ENCODE data around the gene ST6GALNAC3. TPM values are rescaled to one million over a fixed set of nuclear protein-coding genes. Genes with fewer than 3 reads are reported as not detected.

ST6GALNAC3 gene
- total RNA-seq, 1 donor from 2014 or later: 11.7 TPM

DNA sequence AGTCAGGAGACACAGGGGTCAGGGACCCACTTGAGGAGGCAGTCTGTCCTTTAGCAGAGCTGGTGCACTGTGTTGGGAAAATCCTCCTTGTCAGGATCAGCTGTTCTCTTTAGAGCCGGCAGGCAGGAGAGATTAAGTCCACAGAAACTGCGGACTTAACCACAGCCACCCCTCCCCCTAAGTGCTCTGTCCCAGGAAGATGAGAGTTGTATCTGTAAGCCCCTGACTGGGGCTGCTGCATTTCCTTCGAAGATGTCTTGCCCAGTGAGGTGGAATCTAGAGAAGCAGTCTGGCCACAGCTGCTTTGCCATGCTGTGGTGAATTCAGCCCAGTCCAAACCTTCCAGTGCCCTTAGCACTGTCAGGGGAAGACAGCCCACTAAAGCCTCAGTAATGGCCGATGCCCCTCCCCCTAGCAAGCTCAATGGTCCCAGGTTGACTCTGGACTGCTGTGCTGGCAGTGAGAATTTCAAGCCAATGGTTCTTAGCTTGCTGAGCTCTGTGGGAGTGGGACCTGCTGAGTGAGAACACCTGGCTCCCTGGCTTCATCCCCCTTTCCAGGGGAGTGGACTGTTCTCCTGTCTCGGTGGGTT lies 172.8 kb downstream of the ST6GALNAC3 start:
- no peak for DNase-seq (ENCODE audit: low spot score)

DNA sequence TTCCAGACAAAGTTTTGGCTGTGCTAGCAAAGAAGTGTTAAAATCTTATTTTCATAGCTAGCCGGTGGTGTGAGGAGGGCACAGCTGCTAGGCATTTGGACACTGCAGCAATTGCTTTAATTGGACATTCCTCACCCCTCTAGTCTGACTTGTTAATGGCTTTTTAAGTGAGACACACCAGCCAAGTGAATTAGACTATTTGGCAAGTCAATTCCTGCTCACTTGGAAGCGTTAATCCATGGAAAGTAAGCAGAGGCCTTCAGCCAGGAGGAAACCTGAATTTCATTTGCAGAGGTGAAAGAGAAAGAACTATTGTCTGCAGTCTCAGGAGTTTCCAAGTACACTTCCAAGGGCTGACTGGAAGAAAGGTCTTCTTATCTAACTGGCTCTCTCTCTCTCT lies 175.7 kb downstream of the ST6GALNAC3 start:
- DNase-seq (ENCODE audit: low spot score): no peak

DNA sequence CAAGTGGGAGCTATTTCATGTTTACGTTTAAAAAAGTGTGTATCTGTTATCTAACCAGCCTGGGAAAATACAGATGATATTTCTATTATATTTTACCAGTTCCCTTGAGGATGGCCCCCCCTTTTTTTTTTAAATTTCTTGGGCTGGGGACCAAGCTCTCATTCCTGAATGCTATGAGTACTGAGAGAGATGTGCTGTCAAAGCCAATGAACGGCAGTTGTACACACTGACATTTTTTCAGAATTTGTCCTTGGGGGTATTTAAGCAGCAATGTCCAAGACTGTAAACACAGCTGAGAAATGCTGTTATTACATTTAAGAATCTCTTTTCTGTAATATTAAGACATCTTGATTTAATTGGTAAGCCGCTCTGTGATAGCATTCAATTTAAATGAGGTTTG lies 177.9 kb downstream of the ST6GALNAC3 start:
- DNase-seq (ENCODE audit: low spot score): no peak

DNA sequence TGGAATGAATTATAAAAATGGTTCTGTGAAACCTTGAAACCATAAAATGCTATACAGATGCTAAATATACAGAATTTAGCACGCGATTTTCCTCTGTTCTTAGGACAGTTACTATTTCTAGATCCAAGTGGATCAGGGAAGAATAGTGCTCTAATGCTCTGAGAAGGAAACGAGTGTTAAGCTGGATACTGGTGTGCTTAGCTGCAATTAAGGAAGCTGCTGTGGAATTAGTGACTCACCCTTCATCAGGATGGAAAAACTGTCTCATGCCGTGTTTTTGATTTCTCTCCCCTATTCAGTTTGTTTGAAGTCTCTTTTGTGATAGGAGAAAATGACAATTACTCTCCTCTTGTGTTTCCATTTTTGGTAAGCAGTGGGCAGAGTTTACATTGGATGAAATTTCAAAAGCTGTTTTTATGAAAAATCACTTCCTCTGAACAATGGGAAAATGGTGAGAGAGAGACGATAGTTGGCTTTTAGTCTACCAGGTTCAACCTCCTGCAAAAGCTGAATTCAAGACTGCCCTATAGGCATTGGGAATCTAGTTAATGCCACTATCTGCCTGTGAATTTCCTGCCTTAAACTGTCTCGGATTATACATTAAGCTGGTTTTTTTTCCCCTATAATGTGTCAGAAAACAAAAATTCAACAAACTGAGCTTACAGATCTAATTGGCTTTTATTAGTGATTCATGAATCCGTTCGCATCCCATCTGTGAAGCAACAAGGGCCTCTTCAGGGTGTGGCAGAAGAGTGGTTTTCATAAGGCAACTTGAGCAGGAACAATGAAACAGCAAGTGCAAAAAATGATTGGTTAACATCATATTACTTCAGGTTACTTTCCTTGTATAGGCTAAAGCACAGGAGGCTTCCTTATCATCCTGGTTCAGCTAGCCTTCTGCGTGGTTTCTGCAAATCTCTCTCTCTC lies 179.8 kb downstream of the ST6GALNAC3 start:
- no peak for DNase-seq (ENCODE audit: low spot score)

DNA sequence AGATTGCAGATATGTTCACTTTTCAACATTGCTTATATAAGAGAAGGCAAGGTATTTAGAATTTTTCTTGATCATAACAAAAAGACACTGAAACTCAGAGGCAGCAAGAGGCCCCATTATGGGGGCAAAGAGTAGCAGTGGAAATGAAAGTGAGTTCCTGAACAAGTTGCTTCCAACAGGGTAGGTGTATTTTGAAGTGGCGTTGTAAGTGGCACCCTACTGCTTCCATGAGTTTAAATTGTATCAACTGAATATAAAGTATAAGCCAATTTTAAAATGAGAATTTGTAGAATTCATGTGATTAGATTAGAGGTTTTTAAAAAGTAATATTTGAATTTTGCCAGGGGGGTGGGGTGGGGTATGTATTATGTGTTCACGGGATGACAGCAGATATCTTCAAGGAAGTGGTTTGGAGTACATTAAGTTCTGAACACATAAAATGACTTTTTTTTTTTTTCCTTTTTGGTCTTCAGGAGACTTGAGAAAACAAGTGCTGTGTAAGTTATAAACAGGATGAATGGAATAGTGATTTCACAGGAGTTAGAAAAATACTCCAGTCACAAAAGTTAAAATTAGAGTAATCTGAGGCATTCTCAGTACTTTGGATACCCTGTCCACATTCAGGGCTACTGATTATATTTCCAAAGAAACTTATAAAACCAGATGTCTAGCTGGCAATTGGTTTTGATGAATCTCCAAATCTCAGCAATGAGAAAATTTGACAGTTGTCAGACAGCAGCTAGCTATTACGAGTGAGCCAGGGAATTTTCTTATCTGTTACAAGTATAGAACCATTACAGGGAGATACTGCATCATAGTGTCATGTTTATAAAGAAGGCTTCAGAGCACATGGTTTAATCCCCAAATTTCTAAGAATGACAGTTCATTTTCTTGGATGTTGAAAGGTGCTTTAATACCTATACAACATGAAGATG lies 182.0 kb downstream of the ST6GALNAC3 start:
- no peak for DNase-seq (ENCODE audit: low spot score)

DNA sequence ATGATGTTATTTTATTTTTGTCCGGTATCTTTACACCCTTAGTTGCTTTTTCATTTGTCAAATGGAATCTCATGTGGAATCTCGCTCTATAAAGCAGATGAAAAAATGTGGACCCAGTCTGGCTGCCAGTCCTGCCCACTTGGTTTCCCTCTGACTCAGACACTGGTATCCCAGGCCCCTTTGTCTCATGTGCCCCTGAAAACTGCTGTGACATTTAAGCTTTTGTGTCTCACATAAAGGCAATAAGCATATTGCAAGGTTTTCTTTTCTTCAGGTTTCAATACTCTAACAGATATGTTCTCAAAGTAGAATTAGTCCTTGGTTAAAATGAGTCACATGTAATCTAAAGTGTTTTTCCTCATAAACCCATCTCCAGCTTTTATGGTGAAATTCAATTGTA lies 183.3 kb downstream of the ST6GALNAC3 start:
- DNase-seq (ENCODE audit: low spot score): no peak

DNA sequence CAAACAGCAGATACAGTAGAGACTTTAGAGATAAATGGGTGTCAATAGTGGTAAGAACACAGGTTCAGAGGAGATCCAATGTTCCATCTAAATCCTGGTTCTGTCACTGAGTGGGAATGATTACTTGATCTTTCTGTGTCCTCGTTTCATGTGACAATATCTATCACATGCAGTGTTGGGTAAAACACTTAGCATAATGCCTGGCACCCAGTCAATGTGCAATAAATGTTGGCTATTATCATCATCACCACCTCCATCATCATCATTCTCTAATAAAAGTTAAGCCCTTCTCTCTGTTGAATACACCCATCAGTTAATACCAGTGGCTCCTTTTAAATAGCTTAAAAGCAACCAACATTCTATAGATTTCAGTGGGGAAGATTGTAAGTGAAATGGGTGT lies 184.7 kb downstream of the ST6GALNAC3 start:
- no peak for DNase-seq (ENCODE audit: low spot score)

DNA sequence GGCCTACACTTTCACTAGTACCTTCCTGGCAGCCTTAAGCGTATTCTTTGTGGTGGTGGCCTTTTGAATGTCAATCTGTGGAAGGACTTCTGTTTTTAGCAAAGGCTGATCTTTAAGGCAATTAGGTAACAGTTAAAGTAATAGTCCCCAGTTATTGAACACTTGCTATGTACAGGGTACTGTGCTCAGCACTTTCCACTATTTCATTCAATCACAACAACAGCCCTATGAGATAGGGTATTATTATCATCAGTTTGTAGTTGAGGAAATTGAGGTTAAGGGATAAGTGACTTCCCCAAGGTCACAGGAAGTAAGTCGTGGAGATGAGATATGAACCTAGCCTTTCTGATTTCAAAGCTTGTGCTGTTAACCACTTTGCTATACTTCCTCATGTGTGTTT lies 185.7 kb downstream of the ST6GALNAC3 start:
- DNase-seq (ENCODE audit: low spot score): no peak

DNA sequence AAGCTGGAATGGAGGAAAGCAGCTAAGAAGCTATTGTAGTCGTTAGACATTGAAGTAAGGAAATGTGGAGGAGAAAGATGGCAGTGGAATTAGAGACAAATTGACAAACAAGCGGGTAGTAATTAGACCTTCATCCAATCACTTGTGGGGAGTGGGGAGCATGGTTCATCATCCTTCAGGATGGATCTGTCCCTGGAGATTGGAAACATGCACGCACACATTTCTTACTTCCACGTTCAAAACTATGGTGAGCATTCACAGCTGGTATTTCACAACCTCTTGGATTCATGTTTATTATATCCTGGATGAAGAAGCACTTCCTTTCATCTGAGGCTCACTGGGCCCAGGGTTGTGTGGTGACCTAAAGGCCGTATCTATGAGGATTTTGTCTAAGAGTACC lies 188.1 kb downstream of the ST6GALNAC3 start:
- DNase-seq (ENCODE audit: low spot score): no peak

DNA sequence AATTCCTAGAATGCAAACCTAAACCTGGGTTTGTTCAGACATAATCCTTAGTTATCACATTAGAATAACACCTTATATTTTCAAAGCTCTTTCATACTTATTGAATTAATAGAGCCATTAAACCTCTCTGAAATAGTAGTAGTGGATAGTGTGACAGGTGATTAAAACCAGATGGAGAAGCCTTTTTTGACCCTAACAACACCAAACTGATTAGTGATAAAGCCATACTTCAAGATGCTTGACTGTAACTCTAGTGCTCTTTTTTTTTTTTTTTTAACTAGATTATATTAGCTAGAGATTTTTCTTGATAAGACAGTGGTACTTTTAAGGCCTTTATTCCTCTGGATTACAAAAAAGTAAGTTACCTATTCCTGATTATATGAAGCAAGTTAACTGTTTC lies 190.1 kb downstream of the ST6GALNAC3 start:
- DNase-seq (ENCODE audit: low spot score): no peak

DNA sequence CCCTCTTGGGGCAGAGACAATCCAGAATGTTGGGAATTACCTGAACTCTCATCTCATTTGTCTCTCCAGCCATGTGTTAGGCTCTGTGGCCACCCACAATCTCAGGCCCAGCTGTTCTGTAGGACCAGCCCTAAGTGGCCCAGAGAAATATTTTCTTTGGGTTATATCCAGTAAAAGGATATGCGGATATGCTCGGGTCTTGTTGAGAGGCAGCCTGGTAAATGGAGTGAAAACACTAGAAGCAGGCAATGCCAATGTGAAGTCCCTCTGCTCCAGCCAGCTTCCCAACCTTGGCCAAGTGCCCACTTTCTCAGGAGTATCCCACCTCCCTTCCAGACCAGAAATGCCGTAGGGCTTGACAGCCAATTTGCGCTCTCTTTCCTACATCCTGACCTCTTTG lies 192.2 kb downstream of the ST6GALNAC3 start:
- DNase-seq (ENCODE audit: low spot score): no peak

DNA sequence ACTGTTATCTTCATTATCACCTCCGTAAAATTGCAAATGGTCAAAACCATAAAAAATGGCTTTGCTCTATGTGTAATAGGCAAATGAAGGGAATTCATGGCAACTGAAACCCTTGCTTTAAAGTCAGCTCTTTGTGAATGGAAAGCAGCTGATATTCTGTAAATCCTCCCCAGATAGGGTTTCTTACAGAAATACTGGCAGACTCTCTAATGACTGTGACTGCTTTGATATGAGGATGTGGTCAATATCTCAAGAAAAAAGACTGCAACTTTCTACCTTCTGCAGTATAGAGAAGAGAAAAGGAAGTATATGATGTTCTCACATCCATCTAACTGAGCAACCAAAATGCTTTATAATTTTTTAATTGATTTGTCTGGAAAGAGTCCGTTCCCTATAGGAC lies 193.1 kb downstream of the ST6GALNAC3 start:
- no peak for DNase-seq (ENCODE audit: low spot score)

DNA sequence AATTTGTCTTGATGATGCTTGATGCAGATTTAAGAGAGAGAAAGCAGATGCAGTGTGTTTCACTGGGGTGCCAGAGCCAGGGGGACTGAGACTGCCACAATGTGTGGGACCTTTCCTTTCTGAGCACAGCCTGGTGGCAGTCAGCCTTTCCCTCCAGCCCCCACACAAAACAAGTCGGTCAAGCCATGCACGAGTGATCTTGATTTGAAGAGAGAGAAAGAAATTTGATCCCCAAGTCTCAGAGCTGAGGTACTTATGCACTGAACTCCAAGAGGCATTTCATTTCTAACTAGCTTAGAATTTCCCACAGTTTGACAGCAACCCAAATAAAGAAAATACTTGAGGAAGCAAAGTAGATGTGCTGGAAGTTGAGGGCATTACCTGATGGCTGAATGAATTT lies 193.8 kb downstream of the ST6GALNAC3 start:
- no peak for DNase-seq (ENCODE audit: low spot score)

DNA sequence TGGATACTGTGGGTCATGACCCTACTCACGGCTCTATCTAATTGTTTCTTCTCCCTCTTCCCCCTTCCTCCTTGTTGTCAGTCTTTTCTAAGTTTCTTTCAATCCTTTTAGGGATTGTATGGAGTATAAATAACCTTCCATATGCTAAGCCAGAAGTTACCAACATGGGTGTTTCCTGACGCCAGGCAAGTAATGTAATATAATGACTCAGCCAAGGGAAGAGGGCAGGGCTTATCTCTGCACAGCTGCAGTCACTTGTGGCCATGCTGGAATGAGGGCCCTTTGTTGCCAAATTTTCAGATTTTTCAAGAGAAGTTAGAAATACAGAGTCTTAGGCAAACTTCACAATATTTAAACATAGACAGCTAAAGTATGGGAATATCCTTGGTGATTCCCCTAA lies 194.6 kb downstream of the ST6GALNAC3 start:
- DNase-seq (ENCODE audit: low spot score): no peak

DNA sequence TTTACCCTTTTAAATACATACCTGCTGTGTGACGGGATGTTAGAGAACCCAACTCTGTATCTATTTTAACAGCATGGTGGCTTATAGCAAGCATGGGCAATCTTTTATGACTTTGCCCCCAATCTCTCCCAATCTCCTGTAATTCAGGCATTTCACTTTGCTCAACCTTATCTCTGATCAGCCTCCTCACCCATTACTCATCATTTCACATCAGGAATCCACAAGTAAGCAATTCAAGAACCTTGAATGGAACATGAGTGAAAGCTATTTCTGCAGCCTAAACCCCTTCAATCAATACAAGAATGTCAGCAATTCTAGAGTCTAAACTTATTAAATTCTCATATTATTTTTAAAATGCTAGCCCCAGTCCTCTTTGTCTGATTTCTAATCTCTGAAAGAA lies 199.8 kb downstream of the ST6GALNAC3 start:
- DNase-seq (ENCODE audit: low spot score): no peak

DNA sequence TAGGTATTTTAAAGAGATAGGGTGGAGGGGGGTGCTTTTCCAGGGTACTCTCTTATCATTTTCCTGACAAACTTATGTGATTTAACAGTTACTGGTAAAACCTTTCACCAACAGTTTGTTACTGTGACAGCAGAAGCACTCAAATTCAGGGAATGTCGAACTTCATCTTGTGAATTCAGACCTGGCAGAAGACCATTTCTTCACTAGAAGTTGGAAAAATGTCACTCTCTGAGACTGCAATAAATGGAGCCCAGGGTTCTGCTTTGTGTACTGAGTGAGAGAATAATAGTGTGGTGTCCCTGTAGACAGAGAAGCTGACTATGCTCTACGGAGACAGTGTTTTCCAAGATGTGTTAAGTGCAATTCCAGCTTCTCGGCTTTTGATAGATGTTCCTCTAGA lies 200.2 kb downstream of the ST6GALNAC3 start:
- DNase-seq (ENCODE audit: low spot score): no peak

DNA sequence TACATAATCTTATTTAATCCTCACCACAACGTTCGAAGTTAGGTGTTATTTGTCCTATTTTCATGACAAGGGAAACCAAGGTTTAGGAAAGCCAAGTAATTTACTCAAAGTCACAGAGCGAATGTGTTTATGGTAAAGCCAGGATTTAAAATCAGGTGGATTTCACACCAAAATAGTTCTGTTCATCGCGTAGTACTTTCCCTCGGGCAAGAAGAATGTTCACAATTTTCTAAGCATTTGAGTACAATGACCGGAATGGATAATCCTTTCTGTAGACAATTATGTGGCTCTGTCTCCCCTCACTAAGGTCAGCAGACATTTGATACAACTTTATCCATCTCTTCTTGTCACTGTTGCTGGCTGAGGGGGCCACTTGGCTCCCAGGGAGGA lies 204.2 kb downstream of the ST6GALNAC3 start:
- DNase-seq (ENCODE audit: low spot score): no peak

DNA sequence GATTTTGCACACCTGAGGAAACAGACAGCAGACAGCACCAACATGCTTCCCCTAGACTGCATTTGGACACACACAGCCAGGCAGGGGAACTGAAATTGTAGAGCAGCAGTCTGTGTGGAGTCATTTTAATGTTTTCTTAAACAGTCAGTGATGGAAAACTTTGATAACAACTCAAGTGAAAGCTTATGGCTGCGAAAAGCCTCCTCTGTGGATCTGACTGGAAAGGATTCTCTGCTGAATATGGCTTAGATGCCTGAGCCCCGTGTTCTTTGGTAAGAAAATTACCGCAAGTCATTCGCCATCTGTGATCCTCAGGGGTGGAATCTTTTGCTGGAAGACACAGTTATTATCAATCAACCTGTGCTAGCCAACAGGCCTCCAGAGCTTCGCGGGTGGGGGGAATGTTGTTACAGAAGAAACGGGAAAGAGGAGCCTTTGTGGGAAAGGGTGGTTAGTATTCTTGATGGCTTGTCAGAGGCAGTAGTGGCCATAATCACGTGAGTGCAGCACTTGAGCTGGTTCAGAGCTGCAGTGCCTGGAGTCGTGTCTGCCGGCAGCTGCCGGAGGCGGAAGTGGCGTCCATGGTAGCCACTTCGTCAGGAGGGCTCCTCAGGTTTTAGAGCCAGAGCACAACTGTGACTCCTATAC lies 204.7 kb downstream of the ST6GALNAC3 start:
- DNase-seq (ENCODE audit: low spot score): no peak

DNA sequence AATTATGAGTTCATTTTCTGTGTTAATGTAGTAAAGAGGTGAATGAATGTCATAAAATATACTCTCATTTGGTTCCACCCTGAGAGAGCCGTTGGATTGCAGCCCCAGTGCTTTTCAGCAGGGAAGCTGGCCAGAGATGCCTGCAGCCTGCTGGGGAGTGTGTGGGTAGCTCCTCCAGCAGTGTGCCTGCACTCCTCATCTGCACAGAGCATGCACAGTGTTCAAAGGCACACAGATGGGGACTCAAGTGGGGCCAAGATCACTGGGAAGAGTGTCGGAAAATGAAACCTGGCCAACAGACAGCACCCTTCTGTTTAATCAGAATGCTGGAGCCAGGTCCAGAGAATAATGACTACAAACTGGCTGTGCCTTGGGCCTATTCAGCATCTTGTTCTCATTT lies 206.8 kb downstream of the ST6GALNAC3 start:
- DNase-seq (ENCODE audit: low spot score): no peak

DNA sequence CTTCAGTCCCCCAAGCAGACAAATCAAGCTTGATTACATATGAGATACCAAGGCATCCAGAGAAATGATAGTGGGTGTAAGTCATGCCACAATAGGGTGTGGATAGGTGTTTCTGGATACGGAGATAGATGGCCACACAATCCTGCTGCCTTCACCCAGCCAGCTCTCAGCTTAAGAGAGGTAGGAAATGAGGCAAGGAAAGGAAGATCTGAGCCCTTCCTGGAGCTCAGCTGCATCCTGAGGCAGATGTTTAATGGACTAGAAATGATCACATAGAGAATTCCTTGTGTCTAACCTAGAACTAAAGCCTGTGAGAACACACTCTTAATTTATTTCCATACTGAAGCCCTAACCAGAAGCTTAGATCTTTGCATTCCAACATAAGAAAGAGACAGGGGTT lies 210.3 kb downstream of the ST6GALNAC3 start:
- DNase-seq (ENCODE audit: low spot score): no peak

DNA sequence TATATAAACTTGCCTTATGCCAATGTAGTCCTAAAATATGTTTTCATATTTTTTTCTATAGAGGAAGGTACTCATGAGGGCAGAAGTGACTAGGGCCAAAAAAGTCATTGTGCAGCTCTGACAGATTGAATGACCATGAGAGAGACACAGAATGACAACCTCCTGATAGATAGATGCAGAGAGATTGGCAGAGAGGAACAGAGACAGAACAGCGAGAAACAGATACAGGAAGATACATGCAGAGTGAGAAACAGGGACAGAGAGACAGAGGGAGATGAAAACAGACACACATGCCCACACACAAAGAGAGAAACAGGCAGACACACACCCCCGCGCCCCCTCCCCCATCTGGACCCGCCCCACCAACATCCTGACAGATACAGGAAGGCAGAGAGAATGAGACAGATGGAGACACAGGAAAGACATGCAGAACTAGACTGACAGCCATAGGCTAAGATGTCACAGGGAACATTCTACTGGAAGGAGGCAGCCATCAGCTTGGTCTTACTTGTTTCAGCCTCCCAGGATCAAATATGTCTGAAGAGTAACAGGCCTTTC lies 211.1 kb downstream of the ST6GALNAC3 start:
- DNase-seq (ENCODE audit: low spot score): no peak

DNA sequence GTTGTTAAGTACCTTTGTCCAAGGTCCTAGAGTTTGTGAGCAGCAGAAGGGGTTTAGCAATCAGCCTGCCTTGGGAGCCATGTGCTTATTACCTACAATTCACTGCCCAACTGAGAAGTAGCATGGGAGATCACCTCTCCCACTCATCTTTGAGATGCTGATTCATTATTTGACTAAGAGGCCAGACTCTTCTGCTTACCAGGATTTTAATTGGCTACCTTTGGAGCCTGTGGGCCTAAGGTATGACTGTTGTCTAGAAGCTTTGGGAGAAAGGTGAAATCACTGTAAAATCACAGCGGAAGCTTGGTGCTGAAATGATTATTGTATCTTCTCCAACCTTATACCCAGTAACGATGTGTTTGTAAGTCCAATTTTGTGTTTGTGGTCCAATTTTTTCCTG lies 213.4 kb downstream of the ST6GALNAC3 start:
- DNase-seq (ENCODE audit: low spot score): no peak
